Middle frontal gyrus (tissue), 1 donor: Measurements from ENCODE around the gene CYBRD1.

Source experiments
- DNase-seq: peaks from one replicate; pipeline ENCODE4 v3.0.0-alpha.2; 2015; ENCODE audit warnings: low spot score; ENCODE audit errors: extremely low spot score

The CYBRD1 gene

GRCh38 chr2:171598713-171599319 is 76.5 kb downstream of the CYBRD1 start:
- DNase-seq, result peak; percentile 40

- no peak for DNase-seq
These were observed 77.9 kb downstream of the CYBRD1 start for GRCh38 chr2:171600126-171600525.

GRCh38 chr2:171602352-171602751 is 80.1 kb downstream of the CYBRD1 start:
- DNase-seq, result no peak
